HG02610 (cell line): Measurements from ENCODE around the gene ZFHX3.

ENCODE experiments used
- ATAC-seq: cut with Tn5 transposase; IDR thresholded peaks from one replicate; pipeline ENCODE4 v1.9.1; 2021; ENCODE audit warnings: mild to moderate bottlenecking, moderate library complexity; ENCODE audit not compliant: unreplicated experiment

Gene ZFHX3

GRCh38 chr16:73040735-73041402 lies 7.1 kb downstream of the ZFHX3 start:
- ATAC-seq = no peak

- ATAC-seq = no peak
These were observed 7.8 kb downstream of the ZFHX3 start for GRCh38 chr16:73040136-73040535.

DNA sequence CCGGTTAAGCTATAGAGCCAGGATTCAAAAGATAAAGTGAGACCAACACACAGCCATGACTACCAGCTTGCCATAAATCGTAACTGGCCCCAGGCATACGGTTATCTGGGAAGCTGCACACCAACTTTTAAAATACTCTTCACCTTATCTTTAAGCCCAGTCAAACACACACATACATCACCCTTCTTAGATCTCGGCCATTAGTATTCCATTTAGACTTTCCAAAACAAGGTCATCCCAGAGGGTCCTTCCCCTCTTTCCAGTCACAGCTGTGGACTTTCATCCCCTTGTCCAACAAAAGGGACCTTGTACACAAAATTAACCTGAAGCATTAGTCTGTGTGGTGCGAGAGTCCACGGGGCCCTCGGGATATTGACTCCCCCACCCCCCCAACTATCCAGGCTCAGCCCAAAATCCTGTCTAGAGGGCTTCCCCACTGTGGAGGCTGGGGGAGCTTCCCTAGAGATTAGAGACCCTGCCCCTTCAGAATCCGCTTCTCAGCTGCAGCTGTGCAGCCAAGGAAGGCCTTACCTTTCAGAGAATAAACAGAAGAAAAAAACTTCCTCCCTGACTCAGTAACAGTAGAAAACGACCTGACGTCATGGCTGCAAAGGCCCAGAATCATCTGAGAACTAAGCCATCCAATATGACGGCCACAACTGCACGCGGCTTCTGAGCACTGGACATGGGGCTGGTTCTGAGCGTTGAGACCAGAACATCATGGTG lies 9.9 kb downstream of the ZFHX3 start:
- no peak for ATAC-seq

GRCh38 chr16:73037331-73037745 lies 10.6 kb downstream of the ZFHX3 start:
- ATAC-seq = no peak

DNA sequence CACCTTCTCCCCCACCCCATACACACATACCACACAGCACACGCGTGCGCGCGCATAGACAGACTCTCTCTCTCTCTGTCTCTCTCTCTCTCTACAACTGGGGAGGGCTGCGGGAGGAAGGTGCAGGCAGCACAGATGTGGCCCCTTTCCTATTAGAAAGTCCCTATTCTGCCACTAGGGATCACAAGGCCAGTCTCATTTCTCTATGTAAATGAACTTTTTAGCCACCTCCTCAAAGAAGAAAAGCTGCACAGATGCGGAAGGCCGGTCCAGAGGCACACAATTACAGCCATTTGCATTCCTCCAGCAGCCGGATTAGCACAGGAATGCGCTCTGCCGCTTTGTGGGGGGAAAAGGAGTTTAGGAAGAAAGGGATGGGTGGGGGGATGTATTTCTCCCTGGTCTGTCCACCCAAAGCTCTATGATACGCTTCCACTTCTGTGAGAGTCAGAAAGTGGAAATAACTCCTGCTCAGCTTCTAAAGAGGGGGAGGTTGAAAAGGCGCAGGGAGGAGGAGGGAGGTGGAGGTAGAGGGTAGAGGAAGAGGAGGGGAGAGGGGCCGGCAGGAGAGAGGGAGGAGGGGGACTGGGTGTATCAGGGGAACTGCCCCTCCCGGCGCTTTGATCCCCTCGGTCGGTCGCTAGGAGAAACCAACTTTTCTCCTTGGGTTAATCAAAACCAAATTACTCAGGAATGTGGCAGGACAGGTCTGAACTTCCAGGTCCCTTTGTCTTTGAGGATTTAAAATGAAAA lies 11.7 kb downstream of the ZFHX3 start:
- ATAC-seq = peak; percentile 79

GRCh38 chr16:73034374-73034773 lies 13.6 kb downstream of the ZFHX3 start:
- peak; percentile 43 for ATAC-seq

DNA sequence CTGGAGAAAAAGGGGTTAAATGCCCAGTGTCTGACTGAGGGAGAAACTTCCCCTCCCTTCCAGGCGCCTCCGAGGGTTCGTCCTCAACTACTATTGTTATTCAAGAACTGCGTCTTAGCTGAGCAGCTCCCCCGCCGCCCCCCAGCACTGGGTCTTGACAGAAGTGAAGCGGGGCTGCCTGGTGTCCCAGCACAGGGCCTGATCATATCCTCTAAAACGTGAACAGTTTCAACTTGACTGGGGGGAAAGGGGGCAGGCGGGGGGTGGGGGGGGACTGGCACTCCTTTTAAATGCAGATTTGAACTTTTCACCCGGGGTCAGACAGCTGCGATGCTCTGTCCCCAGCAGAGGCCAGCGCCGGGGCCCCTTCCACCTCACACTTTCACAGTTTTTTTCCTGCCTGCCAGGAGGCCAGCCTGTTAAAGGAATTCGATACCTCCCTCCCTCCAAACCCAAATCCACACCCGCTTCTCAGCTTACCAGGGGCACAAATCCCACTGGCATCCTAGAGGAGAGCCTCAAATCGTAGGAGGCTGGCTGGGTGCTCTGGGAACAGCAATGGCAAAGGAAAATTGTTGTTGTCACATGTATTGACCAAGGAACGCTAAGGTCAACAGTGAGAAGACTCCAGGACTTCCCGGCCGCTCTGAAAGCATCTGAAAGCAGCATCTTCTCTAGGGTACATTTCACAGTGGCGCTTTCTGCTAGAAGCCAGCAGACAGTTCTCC lies 14.5 kb downstream of the ZFHX3 start:
- no peak for ATAC-seq

DNA sequence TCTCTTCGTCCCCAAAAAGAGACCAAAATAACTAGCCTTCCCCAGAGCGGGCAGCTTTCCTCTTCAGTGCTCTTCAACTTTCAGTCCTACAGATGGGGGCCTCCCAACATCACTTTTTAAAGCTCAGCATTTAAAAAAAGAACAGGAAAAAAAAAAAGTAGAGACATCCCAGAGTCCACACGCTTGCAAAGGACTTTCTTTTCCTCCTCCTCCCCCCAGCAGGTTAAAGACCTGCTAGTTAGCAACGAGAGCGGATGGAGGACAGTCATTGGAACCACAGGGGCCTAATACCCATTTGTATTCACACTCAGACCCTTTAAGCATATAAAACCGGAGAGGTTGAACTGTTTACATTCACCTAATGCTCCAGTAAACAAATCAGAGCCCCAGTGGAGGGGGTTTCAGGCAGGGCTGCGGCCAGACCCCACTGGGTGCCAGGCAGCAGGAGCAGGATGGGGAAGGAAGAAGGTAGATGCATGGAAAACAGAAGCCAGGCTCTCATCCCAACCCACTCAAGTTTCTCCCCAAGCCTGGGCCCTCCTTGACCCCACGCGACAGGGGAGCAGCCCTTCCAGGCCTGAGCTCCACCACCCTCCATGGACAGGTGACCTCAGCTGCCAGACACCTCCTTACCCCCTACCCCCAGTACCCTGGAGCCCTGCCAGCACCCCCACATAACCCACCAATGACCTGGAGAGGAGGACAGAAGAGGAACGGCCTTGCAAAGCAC lies 15.2 kb downstream of the ZFHX3 start:
- no peak for ATAC-seq

GRCh38 chr16:73031984-73032383 lies 15.9 kb downstream of the ZFHX3 start:
- no peak for ATAC-seq

GRCh38 chr16:73031155-73031866 lies 16.6 kb downstream of the ZFHX3 start:
- ATAC-seq = no peak

DNA sequence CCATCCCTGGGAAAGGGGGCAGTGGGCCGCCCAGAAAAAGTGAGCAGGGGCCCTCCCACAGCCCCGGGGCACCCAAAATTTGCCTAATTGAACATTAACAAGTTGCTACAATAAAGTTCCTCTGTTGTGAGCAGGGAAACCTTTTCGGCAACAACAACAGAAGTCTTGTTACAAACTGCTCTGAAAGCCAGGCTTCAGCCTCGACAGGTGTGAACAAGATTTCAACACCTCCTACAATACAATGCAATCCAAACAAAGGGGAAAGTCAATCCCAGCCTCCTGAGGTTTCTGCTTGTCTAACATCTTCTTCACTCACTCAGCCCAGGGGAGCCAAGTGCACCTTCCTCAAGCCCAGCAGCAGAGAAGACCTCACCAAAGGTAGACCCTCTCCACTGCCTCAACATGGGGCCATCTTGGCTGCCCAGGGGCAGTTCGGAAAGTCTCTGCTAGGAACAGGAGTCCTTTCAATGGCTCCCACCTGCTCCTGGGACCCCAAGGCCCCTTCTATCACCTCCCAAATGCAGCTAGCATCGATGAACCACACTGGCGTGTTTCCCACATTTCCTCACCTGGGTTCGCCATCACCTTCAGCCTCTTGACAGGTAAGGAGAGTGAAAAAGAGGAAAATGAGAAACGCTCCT lies 19.1 kb downstream of the ZFHX3 start:
- ATAC-seq = no peak

- ATAC-seq = no peak
These were observed 19.7 kb downstream of the ZFHX3 start for GRCh38 chr16:73028263-73028662.

DNA sequence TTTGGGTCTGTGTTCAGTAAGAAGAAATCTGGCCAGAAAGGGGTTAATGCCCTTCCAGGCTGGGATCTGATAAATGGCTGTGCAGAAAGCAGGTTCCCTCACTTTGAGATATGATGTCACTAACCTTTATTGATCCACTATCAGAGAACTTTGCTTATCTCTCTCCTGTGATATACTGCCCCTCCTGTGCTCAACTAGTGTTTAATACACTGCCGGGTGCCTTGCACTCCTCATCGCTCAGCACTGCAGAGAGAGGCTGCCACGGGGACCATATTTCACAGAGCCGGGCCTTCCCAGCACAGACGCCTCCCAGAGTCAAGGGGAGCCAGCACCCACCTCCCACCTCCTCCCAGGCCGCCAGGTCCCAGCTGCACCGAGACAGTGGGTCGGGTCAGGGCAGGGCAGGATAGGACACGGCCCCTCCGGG lies 20.2 kb downstream of the ZFHX3 start:
- no peak for ATAC-seq

DNA sequence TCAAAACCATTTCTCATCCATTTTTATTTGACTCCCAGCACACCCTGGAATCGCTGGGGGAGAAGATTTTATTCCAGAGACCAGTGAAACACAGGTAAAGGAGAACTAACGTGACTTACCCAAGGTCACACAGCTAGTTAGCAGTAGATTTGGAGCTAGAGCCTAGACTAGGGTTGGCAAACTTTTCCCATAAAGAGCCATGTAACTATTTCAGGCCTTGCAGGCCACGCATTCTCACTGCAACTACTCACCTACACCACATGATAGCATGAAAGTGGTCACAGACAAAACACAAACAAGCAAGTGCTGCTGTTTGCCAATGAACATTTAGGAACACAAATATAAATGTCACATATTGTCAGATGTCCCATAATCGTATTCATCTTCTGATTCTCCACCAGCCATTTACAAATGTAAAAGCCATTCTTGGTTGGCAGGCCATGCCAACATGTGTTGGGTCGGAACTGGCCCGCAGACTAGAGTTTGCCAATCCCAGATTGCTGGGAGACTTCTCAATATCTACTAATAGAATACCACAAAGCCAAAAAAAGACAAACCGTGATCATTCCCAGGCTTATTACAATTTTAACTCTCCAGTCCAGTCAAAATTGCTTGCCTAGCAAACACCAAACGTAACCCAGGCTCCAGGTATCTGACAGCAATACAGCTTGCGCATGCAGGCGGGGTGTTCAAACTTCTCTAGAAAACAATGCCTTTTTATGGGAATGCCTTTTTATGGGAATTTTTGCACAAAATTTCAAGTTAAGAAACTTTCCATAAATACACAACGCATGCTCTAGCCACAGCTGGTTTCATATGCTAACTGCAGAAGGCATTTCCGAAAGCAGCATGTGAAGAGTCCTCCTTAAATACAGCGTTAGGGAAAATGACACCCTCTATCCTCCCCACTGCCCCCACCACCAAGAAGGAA lies 20.9 kb downstream of the ZFHX3 start:
- ATAC-seq = no peak

DNA sequence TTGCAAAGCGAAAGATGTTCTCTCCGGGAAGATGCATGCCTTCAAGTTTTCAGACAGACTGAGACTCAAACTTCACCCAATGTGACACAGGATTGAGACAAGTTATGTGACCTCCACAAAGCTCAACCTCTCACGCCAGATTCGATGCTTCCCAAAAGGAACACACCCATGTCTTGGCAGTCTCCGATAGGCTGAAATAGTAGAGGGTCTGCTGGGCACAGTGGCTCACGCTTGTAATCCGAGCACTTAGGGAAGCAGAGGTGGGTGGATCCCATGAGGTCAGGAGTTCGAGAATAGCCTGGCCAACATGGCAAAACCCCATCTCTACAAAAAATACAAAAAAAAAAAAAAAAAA lies 22.1 kb downstream of the ZFHX3 start:
- ATAC-seq = no peak

DNA sequence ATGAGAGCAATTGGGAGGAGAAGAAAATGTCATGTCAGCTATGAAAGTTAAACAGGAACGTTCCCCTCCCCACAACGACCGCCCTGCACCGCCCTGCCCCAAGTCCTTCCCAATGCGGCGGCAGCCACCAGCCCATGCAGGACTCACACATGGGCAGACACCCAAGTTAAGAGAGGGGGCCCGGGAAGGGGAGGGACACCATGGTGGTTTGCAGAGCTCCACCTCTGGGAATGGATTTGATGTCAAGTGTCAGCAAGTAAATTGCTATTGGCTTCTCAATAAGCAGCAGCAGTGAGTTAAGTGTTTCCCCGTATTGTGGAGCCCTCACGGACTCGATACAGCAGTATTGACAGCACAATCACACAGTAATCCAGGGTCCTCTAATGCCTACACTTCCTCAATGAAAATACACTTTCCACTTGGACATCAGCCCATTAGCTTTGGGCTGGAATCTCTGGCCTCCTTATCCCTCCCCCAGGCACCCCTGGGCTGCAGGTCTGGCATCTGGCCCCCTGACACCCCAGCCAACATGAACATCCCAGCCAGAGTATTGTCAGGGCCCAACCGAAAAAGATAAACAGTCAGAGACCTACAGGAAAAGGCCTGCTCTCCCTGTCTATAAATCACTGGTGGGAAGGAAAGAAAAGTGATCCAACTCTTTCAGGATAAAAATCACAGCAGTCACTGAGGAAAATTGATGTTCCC lies 22.6 kb downstream of the ZFHX3 start:
- no peak for ATAC-seq

DNA sequence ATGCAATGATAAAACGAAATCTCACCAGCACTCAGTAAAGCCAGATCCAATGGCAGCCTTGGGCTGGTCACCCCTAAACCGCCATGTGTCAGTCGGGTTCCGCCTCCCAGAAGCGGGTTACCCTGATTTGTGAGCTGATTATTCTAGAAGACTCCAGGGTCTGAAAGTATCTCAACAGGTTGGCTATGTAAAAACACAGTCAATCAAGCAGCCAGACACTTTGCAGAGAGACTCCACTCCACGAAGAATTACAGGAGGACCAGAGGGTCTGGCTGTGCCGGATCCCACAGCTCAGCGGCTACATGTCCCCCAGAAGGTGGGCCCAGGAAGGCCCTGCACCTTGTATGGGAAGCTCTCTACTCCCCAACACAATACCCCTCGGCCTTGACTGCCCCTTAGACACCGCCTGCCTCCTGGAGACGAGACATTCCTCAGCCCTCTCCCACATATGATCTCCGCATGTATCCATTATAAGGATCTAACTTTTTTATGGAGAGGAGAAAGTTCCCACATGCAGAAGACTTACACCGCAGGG lies 23.3 kb downstream of the ZFHX3 start:
- no peak for ATAC-seq
